ENCODE measurements around the gene USP54. TPM values are rescaled to one million over a fixed set of nuclear protein-coding genes. Genes with fewer than 3 reads are reported as not detected.

Gene USP54
- total RNA-seq, 1 experiment from 2014 or later, result 35.9 TPM

DNA sequence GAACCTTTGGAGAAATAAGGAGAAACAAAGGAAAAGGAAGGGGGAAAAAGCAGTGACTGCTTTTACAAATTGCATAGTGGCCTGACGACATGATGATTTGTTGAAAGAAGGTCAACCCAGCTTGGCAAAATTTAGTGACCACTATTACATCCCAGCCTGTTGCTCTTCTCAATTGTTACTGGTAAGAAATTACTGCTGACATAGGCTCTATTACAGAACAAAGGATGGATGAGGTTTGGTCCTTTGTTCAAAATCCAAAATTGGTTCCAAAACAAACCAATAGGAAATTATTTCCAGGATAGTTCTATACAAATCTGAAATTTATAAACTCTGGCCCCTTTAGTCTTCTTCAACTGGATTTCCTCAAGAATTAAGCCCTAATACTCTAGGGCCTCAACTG lies 39.6 kb downstream of the USP54 start:
- H3K4me3 ChIP-seq (ENCODE audit: low read depth, low read length, poor library complexity, severe bottlenecking), result no peak overlapping the region
- POLR2A ChIA-PET (ENCODE audit: low non-redundant PET), result interaction anchor here (0.7 kb wide), 1 partner anchor 83 kb away, joined by 6 read pairs; no protein-coding TSS in a partner anchor
- BruUV-seq (replicated peaks), result no TSS peak
- H3K27me3 ChIP-seq (replicated peaks; ENCODE audit: insufficient read depth, low read depth, low read length, poor library complexity), result no peaks in the 10 kb centered on the region
- intact Hi-C loops (cut with micrococcal nuclease; ENCODE audit: unreplicated experiment), result no loop called here
- CTCF ChIA-PET, result interaction anchor here (0.5 to 0.6 kb wide), 2 partner anchors 92 to 333 kb away, joined by 3 to 4 read pairs; no protein-coding TSS in a partner anchor
- no peaks in the 10 kb centered on the region for H3K4me1 ChIP-seq (ENCODE audit: insufficient read depth, low read length, poor library complexity, severe bottlenecking)
- H3K27ac ChIP-seq (ENCODE audit: low read depth, low read length, poor library complexity, severe bottlenecking), result no peak overlapping the region
- no peak for DNase-seq (ENCODE audit: low spot score)
- no peaks in the 10 kb centered on the region for H3K36me3 ChIP-seq (ENCODE audit: insufficient read depth, low read length, poor library complexity, severe bottlenecking)
- H3K9me3 ChIP-seq (ENCODE audit: low read depth, low read length, poor library complexity, severe bottlenecking), result no peaks in the 10 kb centered on the region
- TF ChIP-seq, protein P1, sequence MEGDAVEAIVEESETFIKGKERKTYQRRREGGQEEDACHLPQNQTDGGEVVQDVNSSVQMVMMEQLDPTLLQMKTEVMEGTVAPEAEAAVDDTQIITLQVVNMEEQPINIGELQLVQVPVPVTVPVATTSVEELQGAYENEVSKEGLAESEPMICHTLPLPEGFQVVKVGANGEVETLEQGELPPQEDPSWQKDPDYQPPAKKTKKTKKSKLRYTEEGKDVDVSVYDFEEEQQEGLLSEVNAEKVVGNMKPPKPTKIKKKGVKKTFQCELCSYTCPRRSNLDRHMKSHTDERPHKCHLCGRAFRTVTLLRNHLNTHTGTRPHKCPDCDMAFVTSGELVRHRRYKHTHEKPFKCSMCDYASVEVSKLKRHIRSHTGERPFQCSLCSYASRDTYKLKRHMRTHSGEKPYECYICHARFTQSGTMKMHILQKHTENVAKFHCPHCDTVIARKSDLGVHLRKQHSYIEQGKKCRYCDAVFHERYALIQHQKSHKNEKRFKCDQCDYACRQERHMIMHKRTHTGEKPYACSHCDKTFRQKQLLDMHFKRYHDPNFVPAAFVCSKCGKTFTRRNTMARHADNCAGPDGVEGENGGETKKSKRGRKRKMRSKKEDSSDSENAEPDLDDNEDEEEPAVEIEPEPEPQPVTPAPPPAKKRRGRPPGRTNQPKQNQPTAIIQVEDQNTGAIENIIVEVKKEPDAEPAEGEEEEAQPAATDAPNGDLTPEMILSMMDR (conservative IDR thresholded peaks at IDR 0.05; ENCODE audit: low read depth, low read length), result no peak

DNA sequence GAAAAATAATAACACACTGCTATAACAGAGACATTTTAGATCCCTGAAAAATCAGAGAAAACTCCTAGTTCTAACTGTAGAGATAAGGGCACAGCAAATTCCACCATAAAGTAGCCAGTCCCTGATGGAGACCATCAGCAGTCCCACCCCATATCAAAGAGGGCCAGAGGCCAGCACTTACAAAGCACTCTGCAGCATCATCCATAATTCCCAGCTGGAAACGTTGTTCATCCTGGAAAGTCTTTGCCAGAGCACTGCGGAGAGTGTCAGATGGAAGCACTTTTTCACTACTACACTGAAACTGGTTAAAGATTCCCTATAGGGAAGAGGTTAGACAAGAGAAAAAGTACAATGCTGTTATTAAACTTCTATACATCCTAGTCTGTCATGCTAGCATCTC lies 45.8 kb downstream of the USP54 start:
- Histone ChIP-seq H3K4me3 (ENCODE audit: low read depth, low read length, poor library complexity, severe bottlenecking) (no peak overlapping the region), H3K4me1 (ENCODE audit: insufficient read depth, low read length, poor library complexity, severe bottlenecking) (no peaks in the 10 kb centered on the region), H3K36me3 (ENCODE audit: insufficient read depth, low read length, poor library complexity, severe bottlenecking) (no peaks in the 10 kb centered on the region), H3K27me3 (replicated peaks; ENCODE audit: insufficient read depth, low read depth, low read length, poor library complexity) (no peaks in the 10 kb centered on the region), H3K27ac (ENCODE audit: low read depth, low read length, poor library complexity, severe bottlenecking) (no peak overlapping the region), H3K9me3 (ENCODE audit: low read depth, low read length, poor library complexity, severe bottlenecking) (no peaks in the 10 kb centered on the region)
- intact Hi-C loops (cut with micrococcal nuclease; ENCODE audit: unreplicated experiment), result no loop called here
- no peak for TF ChIP-seq EZH2 (IDR thresholded peaks at IDR 0.05; ENCODE audit: borderline replicate concordance, low read depth, low read length, poor library complexity, severe bottlenecking)
- TF ChIP-seq, protein P1 (conservative IDR thresholded peaks at IDR 0.05; ENCODE audit: low read depth, low read length), result no peak
- BruUV-seq (replicated peaks), result no TSS peak
- ChIA-PET POLR2A (ENCODE audit: low non-redundant PET) (no interaction called here), CTCF (no interaction called here)
- no peak for DNase-seq (ENCODE audit: low spot score)

DNA sequence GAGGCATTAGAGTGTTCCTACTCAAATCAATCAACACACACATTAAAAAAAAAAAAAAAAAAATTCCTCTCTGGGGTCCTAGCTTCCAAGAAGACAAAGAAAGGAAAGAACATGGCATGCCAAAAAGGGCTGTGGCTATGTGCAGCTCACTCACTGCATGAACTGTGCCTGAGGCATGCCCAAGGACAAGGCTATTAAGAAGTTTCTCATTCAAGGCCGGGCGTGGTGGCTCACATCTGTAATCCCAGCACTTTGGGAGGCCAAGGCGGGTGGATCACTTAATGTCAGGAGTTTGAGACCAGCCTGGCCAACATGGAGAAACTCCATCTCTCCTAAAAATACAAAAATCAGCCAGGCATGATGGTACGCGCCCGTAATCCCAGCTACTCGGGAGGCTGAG lies 53.4 kb downstream of the USP54 start:
- H3K9me3 ChIP-seq (ENCODE audit: low read depth, low read length, poor library complexity, severe bottlenecking), result no peaks in the 10 kb centered on the region

More for the DNA sequence above, 53.4 kb downstream of the USP54 start:
- Histone ChIP-seq H3K36me3 (ENCODE audit: insufficient read depth, low read length, poor library complexity, severe bottlenecking) (no peaks in the 10 kb centered on the region), H3K4me1 (ENCODE audit: insufficient read depth, low read length, poor library complexity, severe bottlenecking) (no peaks in the 10 kb centered on the region), H3K27ac (ENCODE audit: low read depth, low read length, poor library complexity, severe bottlenecking) (no peak overlapping the region), H3K4me3 (ENCODE audit: low read depth, low read length, poor library complexity, severe bottlenecking) (no peak overlapping the region), H3K27me3 (replicated peaks; ENCODE audit: insufficient read depth, low read depth, low read length, poor library complexity) (no peaks in the 10 kb centered on the region)
- no peak for TF ChIP-seq EZH2 (IDR thresholded peaks at IDR 0.05; ENCODE audit: borderline replicate concordance, low read depth, low read length, poor library complexity, severe bottlenecking)
- TF ChIP-seq, protein P1 (conservative IDR thresholded peaks at IDR 0.05; ENCODE audit: low read depth, low read length), result no peak
- ChIA-PET POLR2A (ENCODE audit: low non-redundant PET) (no interaction called here), CTCF (no interaction called here)
- no TSS peak for BruUV-seq (replicated peaks)
- intact Hi-C loops (cut with micrococcal nuclease; ENCODE audit: unreplicated experiment), result no loop called here
- DNase-seq (ENCODE audit: low spot score), result no peak

Data from A673 (cell line).